Kidney epithelial cell (primary cell): ENCODE data around the gene APOD. TPM values are rescaled to one million over a fixed set of nuclear protein-coding genes. Genes with fewer than 3 reads are reported as not detected.

ENCODE experiments used
- DNase-seq: peaks from one replicate; pipeline ENCODE4 v3.0.0-alpha.2; 2010; ENCODE audit warnings: low read depth
- H3K27me3 ChIP-seq: 2 replicates; pipeline ENCODE4 v1.6.0; 2011; ENCODE audit warnings: low read length; ENCODE audit not compliant: control insufficient read depth, insufficient read depth
- H3K36me3 ChIP-seq: 2 replicates; pipeline ENCODE4 v1.5.1; 2011; ENCODE audit warnings: low read length; ENCODE audit not compliant: control insufficient read depth, insufficient read depth
- H3K4me3 ChIP-seq: 2 replicates; pipeline ENCODE4 v1.5.1; 2011; ENCODE audit warnings: low read depth, mild to moderate bottlenecking, control low read depth, low read length
- total RNA-seq: library from RNA; depleted of rRNA; stranded (reverse); fragments of >200 nt; gene quantifications from 2 replicates; pipeline ENCODE4 v1.2.3, GENCODE V29; 2015
- TF ChIP-seq, protein P1 (sequence below): IDR thresholded peaks from 2 replicates; pipeline ENCODE4 v1.5.1; 2011; ENCODE audit warnings: mild to moderate bottlenecking, moderate library complexity, low read length, control low read depth, inconsistent platforms; ENCODE audit not compliant: insufficient read depth, poor library complexity, severe bottlenecking

Gene APOD
- total RNA-seq, 1 donor from 2014 or later = not detected

DNA sequence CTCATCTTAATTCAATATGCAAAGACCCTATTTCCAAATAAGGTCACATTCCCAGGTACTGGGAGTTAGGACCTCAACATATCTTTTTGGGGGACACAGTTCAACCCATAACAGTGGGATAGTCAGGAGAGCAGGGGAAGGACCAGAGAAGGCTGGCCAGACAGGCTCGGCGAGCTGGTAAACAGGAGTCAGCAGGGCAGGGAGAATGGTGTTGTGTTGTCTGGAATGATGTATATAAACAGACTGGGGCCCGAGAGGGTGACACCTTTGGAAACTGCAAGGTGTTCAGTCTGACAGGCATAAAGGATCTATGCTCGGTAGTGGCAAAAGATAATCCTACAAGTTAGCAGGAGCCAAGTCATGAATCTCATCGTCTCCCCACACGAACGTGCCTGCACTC, 30.5 kb downstream of the APOD start:
- no peak for DNase-seq
- TF ChIP-seq, protein P1, sequence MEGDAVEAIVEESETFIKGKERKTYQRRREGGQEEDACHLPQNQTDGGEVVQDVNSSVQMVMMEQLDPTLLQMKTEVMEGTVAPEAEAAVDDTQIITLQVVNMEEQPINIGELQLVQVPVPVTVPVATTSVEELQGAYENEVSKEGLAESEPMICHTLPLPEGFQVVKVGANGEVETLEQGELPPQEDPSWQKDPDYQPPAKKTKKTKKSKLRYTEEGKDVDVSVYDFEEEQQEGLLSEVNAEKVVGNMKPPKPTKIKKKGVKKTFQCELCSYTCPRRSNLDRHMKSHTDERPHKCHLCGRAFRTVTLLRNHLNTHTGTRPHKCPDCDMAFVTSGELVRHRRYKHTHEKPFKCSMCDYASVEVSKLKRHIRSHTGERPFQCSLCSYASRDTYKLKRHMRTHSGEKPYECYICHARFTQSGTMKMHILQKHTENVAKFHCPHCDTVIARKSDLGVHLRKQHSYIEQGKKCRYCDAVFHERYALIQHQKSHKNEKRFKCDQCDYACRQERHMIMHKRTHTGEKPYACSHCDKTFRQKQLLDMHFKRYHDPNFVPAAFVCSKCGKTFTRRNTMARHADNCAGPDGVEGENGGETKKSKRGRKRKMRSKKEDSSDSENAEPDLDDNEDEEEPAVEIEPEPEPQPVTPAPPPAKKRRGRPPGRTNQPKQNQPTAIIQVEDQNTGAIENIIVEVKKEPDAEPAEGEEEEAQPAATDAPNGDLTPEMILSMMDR = no peak
- Histone ChIP-seq H3K36me3 (no peaks in the 10 kb centered on the region), H3K27me3 (no peaks in the 10 kb centered on the region), H3K4me3 (no peak overlapping the region)

DNA sequence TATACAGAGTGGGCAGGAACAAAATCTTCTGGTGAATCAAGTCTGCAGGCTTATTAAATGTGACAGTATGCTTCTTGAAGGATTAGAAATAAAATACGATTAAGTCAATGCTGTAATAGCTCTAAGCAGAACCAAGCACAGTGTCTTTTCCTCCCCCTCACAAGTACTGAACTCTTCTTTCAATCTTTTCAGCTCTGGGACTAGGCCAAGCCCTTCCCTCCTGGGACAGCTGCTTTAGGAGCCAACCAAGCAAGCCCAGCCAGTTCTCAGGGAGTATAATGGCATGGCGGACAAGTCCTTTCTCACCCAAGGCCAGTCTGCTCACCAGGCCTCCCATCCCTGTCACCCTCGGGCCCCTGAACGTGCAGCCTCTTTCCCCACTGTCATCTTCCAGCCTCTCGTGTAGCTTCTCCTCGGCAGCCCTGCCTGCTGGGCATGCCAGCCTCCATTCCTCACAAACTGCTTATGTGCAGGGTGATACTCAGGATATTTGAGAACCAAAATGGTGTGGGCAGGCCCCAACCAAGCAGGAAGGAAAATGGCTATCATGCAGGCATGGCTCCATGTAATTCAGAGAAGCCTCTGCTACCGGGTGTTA, 32.3 kb downstream of the APOD start:
- H3K36me3 ChIP-seq = no peaks in the 10 kb centered on the region
- TF ChIP-seq, protein P1 = no peak
- DNase-seq = no peak
- H3K4me3 ChIP-seq = no peak overlapping the region
- no peaks in the 10 kb centered on the region for H3K27me3 ChIP-seq

DNA sequence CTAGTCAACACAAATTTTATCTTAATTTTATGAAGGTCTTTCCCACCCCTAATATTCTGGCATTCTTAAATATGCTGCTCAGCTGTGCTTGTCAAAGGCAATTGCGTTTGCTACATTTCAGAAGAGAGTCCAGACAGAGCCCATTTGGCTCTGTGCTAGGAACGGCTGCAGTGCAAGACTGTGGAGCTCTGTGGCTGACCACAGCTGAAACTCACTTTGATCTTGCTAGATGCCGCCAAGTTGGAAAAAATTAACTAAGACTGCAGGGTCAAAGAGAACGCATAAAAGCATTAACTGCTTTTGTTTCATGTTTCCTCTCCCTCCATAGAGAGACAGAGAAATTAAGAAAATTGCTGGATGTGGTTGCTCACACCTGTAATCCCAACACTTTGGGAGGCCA, 33.0 kb downstream of the APOD start:
- Histone ChIP-seq H3K4me3 (no peak overlapping the region), H3K36me3 (no peaks in the 10 kb centered on the region), H3K27me3 (no peaks in the 10 kb centered on the region)
- DNase-seq = no peak
- TF ChIP-seq, protein P1 = no peak

DNA sequence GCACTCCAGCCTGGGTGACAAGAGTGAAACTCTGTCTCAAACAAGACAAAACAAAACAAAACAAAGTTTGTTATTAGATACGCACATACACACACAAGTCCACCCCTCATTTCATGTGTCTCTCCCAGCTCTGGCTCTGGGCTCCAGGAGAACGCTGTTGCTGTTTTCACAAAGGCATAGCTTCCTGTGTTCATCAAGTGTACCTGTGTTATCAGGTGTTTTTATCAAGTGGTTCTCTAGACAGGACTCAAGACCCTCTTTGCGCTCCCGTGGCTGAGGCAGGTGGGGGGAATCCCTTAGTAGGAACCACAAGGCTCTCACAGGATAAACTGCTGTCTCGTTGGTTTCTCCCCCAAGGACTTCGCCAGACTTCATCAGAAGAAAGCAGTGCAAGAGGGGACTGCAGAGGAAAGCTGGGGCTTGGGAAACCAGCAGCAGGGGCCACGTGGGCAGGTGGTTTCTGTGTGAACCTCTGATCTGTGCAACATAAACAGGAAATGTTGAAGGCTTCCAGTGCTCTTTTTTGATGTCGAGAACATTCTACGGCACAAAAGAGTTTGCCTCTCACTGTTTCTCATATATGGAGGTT, 33.7 kb downstream of the APOD start:
- DNase-seq = no peak
- H3K4me3 ChIP-seq = no peak overlapping the region
- no peaks in the 10 kb centered on the region for H3K27me3 ChIP-seq
- TF ChIP-seq, protein P1 = no peak
- no peaks in the 10 kb centered on the region for H3K36me3 ChIP-seq

DNA sequence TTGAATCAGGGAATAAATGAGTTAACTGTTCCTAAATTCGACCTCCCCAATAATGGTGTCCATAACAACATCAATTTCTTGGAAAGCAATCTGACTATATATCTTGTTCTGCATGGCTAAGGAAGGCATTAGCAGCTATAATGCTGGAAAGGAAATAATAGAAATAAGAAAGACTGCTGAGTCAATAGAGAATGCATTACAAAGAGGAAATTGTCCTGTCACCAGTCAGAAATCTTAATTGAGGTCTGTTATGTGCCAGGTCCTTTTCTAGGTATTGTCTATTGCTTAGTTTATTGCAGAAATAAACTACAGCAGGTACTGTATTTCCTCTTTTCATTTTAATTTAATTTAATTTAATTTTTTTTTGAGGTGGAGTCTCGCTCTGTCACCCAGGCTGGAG, 34.8 kb downstream of the APOD start:
- Histone ChIP-seq H3K27me3 (no peaks in the 10 kb centered on the region), H3K4me3 (no peak overlapping the region), H3K36me3 (no peaks in the 10 kb centered on the region)
- TF ChIP-seq, protein P1 = no peak
- DNase-seq = no peak

DNA sequence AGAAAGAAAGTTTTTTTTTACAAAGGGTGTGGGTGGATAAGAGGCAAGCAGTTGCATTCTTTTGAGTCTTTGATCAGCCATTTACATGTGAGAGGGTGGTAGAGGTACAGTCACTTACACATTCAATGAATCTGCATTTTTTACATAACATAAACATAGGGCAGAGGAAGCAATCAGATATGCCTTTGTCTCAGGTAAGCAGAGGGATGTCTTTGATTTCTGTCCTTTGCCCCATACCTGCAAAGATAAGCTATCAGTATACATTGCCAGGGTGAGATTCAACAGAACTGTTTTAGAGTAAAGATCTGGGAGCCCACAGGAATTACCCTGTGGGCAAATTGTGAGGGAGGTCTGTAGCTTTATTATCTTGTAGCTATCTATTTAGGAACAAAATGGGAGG, 35.2 kb downstream of the APOD start:
- H3K4me3 ChIP-seq = no peak overlapping the region
- H3K27me3 ChIP-seq = no peaks in the 10 kb centered on the region
- TF ChIP-seq, protein P1 = no peak
- no peak for DNase-seq
- no peaks in the 10 kb centered on the region for H3K36me3 ChIP-seq
